HG02884 (cell line): Measurements from ENCODE around the gene RPS5.
"Not testable (repeated sequence)": the region's sequence is repeated elsewhere in the genome, so short reads cannot be mapped to it uniquely, and the experiment has no call there.

Experiments
- ATAC-seq: cut with Tn5 transposase; IDR thresholded peaks from one replicate; pipeline ENCODE4 v1.9.1; 2021; ENCODE audit warnings: mild to moderate bottlenecking, moderate library complexity; ENCODE audit not compliant: unreplicated experiment

RPS5 gene

GRCh38 chr19:58400916-58401839, 14.1 kb downstream of the RPS5 start:
- peak; percentile 94 for ATAC-seq

- no peak for ATAC-seq
Observed at GRCh38 chr19:58401840-58402421, 14.9 kb downstream of the RPS5 start.

GRCh38 chr19:58403920-58404478, 16.9 kb downstream of the RPS5 start:
- ATAC-seq, result not testable (repeated sequence)

GRCh38 chr19:58406818-58407657, 20.0 kb downstream of the RPS5 start:
- no peak for ATAC-seq

- ATAC-seq, result no peak
Observed at GRCh38 chr19:58407658-58408151, 20.6 kb downstream of the RPS5 start.

GRCh38 chr19:58408152-58409009, 21.3 kb downstream of the RPS5 start, which contains the start of gene ZNF584:
Gene ZNF584 (plus strand): TSS chr19:58408649. CDS start chr19:58409148, 499 bp downstream.
- peak; percentile 91 for ATAC-seq

GRCh38 chr19:58409010-58409790, 22.1 kb downstream of the RPS5 start:
- no peak for ATAC-seq

GRCh38 chr19:58416604-58417003, 29.5 kb downstream of the RPS5 start:
- no peak for ATAC-seq

GRCh38 chr19:58417071-58417470, 30.0 kb downstream of the RPS5 start:
- ATAC-seq, result no peak

GRCh38 chr19:58428617-58429016, 41.5 kb downstream of the RPS5 start:
- ATAC-seq, result no peak

- no peak for ATAC-seq
Observed at GRCh38 chr19:58429745-58430144, 42.7 kb downstream of the RPS5 start.

GRCh38 chr19:58434217-58434616, 47.1 kb downstream of the RPS5 start:
- no peak for ATAC-seq

GRCh38 chr19:58439576-58440554, 52.8 kb downstream of the RPS5 start, which contains the start of gene ZNF132:
Gene ZNF132 (minus strand): TSS chr19:58440153. CDS start chr19:58439821, 332 bp downstream.
- ATAC-seq, result peak; percentile 96

- no peak for ATAC-seq
Observed at GRCh38 chr19:58440556-58440955, 53.5 kb downstream of the RPS5 start.

GRCh38 chr19:58442986-58443385, 55.9 kb downstream of the RPS5 start:
- not testable (repeated sequence) for ATAC-seq
